HEK293 (cell line): ENCODE measurements around the gene PRR3.

ENCODE experiments used
- CTCF ChIA-PET: fragments of 350-600 bp; formaldehyde crosslinking; extraction: SDS; loops from one replicate; lab custom pipeline; 2021; ENCODE audit warnings: antibody characterized with exemption; lab: Yijun Ruan, JAX
- POLR2A ChIA-PET: fragments of 300-600 bp; formaldehyde crosslinking; extraction: SDS; loops from one replicate; lab custom pipeline; 2020; ENCODE audit warnings: antibody characterized with exemption, inconsistent platforms; lab: Yijun Ruan, JAX
- H3K27ac ChIP-seq: fragments of 200-500 bp; sonication (Bioruptor generic); 2 replicates; pipeline ENCODE4 v1.5.1; 2014; ENCODE audit warnings: low read depth, low read length, control low read depth, inconsistent platforms; ENCODE audit errors: extremely low read depth
- H3K36me3 ChIP-seq, 2 experiments: fragments of 200-500 bp in 1 of 2; sonication (Bioruptor generic) in 1 of 2; 1 replicate in 1 of 2; 2 replicates in 1 of 2; pipeline ENCODE4 v1.5.1; 2014 to 2017; ENCODE audit warnings: inconsistent platforms in 2 of 2, low read length in 2 of 2; ENCODE audit not compliant: control insufficient read depth in 2 of 2, insufficient read depth in 1 of 2
- H3K4me1 ChIP-seq: fragments of 200-500 bp; sonication (Bioruptor generic); 2 replicates; pipeline ENCODE4 v1.5.1; 2014; ENCODE audit warnings: mild to moderate bottlenecking, low read length, inconsistent platforms; ENCODE audit not compliant: control insufficient read depth, insufficient read depth
- H3K4me3 ChIP-seq: 2 replicates; pipeline ENCODE4 v1.5.1; 2011; ENCODE audit warnings: low read depth, mild to moderate bottlenecking, control low read depth, low read length, moderate library complexity
- H3K9me3 ChIP-seq: fragments of 200-500 bp; sonication (Bioruptor generic); 2 replicates; pipeline ENCODE4 v1.5.1; 2014; ENCODE audit warnings: low read depth, low read length, inconsistent platforms; ENCODE audit not compliant: control insufficient read depth, insufficient read depth
- AEBP2 ChIP-seq: fragments of 450-650 bp; formaldehyde crosslinking; IDR thresholded peaks from 2 replicates; pipeline ENCODE4 v1.5.1; 2016; ENCODE audit warnings: missing biosample characterization, missing genetic modification characterization, borderline replicate concordance
- CTCF ChIP-seq: fragments of 450-650 bp; formaldehyde crosslinking; IDR thresholded peaks from 2 replicates; pipeline ENCODE4 v1.5.1; 2016; ENCODE audit warnings: missing biosample characterization, missing genetic modification characterization
- GLI4 ChIP-seq: fragments of 450-650 bp; formaldehyde crosslinking; IDR thresholded peaks from 2 replicates; pipeline ENCODE4 v1.5.1; 2016; ENCODE audit warnings: missing biosample characterization, missing genetic modification characterization
- OVOL3 ChIP-seq: fragments of 450-650 bp; formaldehyde crosslinking; IDR thresholded peaks from 2 replicates; pipeline ENCODE4 v1.5.1; 2016; ENCODE audit warnings: missing biosample characterization, missing genetic modification characterization
- WT1 ChIP-seq: fragments of 450-650 bp; formaldehyde crosslinking; IDR thresholded peaks from 2 replicates; pipeline ENCODE4 v1.5.1; 2016; ENCODE audit warnings: missing biosample characterization, missing genetic modification characterization
- ZNF121 ChIP-seq: fragments of 450-650 bp; formaldehyde crosslinking; IDR thresholded peaks from 2 replicates; pipeline ENCODE4 v1.5.1; 2016; ENCODE audit warnings: missing biosample characterization, missing genetic modification characterization
- ZNF211 ChIP-seq: fragments of 450-650 bp; formaldehyde crosslinking; IDR thresholded peaks from 2 replicates; pipeline ENCODE4 v1.5.1; 2016; ENCODE audit warnings: low read depth, missing biosample characterization, missing genetic modification characterization
- ZNF221 ChIP-seq: fragments of 450-650 bp; formaldehyde crosslinking; IDR thresholded peaks from 2 replicates; pipeline ENCODE4 v1.5.1; 2017; ENCODE audit warnings: missing biosample characterization, missing genetic modification characterization, borderline replicate concordance
- ZNF302 ChIP-seq: fragments of 450-650 bp; formaldehyde crosslinking; IDR thresholded peaks from 2 replicates; pipeline ENCODE4 v1.5.1; 2016; ENCODE audit warnings: missing biosample characterization, missing genetic modification characterization, low read depth
- ZNF416 ChIP-seq: fragments of 450-650 bp; formaldehyde crosslinking; IDR thresholded peaks from 2 replicates; pipeline ENCODE4 v1.5.1; 2016; ENCODE audit warnings: missing biosample characterization, missing genetic modification characterization
- ZNF501 ChIP-seq: fragments of 450-650 bp; formaldehyde crosslinking; IDR thresholded peaks from 2 replicates; pipeline ENCODE4 v1.5.1; 2016; ENCODE audit warnings: missing biosample characterization, missing genetic modification characterization
- ZNF510 ChIP-seq: fragments of 450-650 bp; formaldehyde crosslinking; IDR thresholded peaks from 2 replicates; pipeline ENCODE4 v1.5.1; 2018; ENCODE audit warnings: mild to moderate bottlenecking, missing genetic modification characterization, missing biosample characterization; ENCODE audit not compliant: insufficient replicate concordance
- ZNF610 ChIP-seq: fragments of 450-650 bp; formaldehyde crosslinking; IDR thresholded peaks from 2 replicates; pipeline ENCODE4 v1.5.1; 2016; ENCODE audit warnings: missing biosample characterization, missing genetic modification characterization, borderline replicate concordance
- ZNF670 ChIP-seq: fragments of 450-650 bp; formaldehyde crosslinking; IDR thresholded peaks from 2 replicates; pipeline ENCODE4 v1.5.1; 2016; ENCODE audit warnings: missing biosample characterization, missing genetic modification characterization, low read depth
- ZNF701 ChIP-seq: fragments of 450-650 bp; formaldehyde crosslinking; IDR thresholded peaks from 2 replicates; pipeline ENCODE4 v1.5.1; 2016; ENCODE audit warnings: missing biosample characterization, missing genetic modification characterization
- ZSCAN23 ChIP-seq: fragments of 450-650 bp; formaldehyde crosslinking; IDR thresholded peaks from 2 replicates; pipeline ENCODE4 v1.5.1; 2016; ENCODE audit warnings: missing biosample characterization, missing genetic modification characterization
- TF ChIP-seq, protein P1 (sequence below): fragments of 450-650 bp; formaldehyde crosslinking; IDR thresholded peaks from 2 replicates; pipeline ENCODE4 v1.5.1; 2016; ENCODE audit warnings: missing biosample characterization, missing genetic modification characterization
- TF ChIP-seq, protein P2 (sequence below): fragments of 450-650 bp; formaldehyde crosslinking; IDR thresholded peaks from 2 replicates; pipeline ENCODE4 v1.5.1; 2017; ENCODE audit warnings: missing biosample characterization, mild to moderate bottlenecking, missing genetic modification characterization, moderate library complexity

Gene PRR3

DNA sequence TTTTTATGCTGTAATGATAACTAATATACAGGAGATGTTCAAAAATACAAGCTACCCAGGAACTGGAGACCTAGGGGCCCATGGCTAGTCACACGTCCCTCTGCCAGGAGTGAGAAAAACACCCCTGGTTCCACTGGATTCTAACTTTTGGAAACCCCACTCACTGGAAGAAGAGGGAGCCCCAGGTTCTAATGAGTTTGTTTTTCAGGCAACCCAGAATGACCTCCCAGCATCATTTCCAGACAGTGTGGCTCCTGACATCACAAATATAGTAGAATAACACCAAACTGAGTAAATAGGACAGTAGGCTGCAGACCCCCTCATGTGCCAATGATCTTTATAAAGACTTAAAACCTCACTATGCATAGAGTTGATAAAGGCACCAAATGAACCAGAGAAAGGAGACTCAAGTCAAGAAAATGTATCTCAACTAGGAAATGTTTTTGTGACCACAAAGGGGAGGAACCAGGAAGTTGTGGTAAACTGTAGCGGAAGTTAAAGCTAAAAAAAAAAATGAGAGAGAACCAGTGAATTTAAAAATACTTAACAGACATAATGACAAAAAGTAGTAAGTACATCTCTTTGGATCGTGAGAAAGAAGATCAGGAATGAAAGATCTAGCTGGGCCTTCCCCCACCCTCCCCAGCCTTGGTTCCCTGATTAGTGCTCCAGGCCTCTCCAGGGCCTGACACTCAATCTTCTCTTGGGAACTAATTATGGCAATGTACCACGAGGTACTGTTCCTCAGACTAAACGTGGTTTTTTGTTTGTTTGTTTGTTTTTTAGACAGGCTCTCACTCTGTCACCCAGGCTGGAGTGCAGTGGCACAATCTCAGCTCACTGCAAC is 48.0 kb upstream of the PRR3 start (continued):
- TF ChIP-seq, protein P1, sequence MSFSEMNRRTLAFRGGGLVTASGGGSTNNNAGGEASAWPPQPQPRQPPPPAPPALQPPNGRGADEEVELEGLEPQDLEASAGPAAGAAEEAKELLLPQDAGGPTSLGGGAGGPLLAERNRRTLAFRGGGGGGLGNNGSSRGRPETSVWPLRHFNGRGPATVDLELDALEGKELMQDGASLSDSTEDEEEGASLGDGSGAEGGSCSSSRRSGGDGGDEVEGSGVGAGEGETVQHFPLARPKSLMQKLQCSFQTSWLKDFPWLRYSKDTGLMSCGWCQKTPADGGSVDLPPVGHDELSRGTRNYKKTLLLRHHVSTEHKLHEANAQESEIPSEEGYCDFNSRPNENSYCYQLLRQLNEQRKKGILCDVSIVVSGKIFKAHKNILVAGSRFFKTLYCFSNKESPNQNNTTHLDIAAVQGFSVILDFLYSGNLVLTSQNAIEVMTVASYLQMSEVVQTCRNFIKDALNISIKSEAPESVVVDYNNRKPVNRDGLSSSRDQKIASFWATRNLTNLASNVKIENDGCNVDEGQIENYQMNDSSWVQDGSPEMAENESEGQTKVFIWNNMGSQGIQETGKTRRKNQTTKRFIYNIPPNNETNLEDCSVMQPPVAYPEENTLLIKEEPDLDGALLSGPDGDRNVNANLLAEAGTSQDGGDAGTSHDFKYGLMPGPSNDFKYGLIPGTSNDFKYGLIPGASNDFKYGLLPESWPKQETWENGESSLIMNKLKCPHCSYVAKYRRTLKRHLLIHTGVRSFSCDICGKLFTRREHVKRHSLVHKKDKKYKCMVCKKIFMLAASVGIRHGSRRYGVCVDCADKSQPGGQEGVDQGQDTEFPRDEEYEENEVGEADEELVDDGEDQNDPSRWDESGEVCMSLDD (tag by site-specific recombination): no peak
- TF ChIP-seq ZNF670: no peak

- TF ChIP-seq ZNF211 (tag by site-specific recombination) (no peak), ZNF121 (tag by site-specific recombination) (0 out of 2 replicates have a peak, but pooled peaks have one; percentile 34), CTCF (tag by site-specific recombination) (no peak)
- TF ChIP-seq, protein P2, sequence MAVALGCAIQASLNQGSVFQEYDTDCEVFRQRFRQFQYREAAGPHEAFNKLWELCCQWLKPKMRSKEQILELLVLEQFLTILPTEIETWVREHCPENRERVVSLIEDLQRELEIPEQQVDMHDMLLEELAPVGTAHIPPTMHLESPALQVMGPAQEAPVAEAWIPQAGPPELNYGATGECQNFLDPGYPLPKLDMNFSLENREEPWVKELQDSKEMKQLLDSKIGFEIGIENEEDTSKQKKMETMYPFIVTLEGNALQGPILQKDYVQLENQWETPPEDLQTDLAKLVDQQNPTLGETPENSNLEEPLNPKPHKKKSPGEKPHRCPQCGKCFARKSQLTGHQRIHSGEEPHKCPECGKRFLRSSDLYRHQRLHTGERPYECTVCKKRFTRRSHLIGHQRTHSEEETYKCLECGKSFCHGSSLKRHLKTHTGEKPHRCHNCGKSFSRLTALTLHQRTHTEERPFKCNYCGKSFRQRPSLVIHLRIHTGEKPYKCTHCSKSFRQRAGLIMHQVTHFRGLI: peak; percentile 61
- Histone ChIP-seq H3K27ac (no peak overlapping the region), H3K9me3 (no peaks in the 10 kb centered on the region), H3K36me3 (no peaks in the 10 kb centered on the region), H3K4me1 (no peaks in the 10 kb centered on the region), H3K4me3 (no peak overlapping the region)
- CTCF ChIA-PET: interaction anchor here (0.5 to 3.5 kb wide), 10 partner anchors 17 to 577 kb away, joined by 3 to 33 read pairs (median 6); no protein-coding TSS in a partner anchor
- POLR2A ChIA-PET: no interaction called here
Measured at GRCh38 chr6:30510419-30511168, 46.5 kb upstream of the PRR3 start.

GRCh38 chr6:30511169-30511546 is 45.9 kb upstream of the PRR3 start:
- ChIA-PET CTCF (interaction anchor here (0.6 to 3.5 kb wide), 8 partner anchors 17 to 576 kb away, joined by 3 to 33 read pairs (median 5); no protein-coding TSS in a partner anchor), POLR2A (no interaction called here)
- Histone ChIP-seq H3K4me1 (no peaks in the 10 kb centered on the region), H3K36me3 (no peaks in the 10 kb centered on the region), H3K9me3 (no peaks in the 10 kb centered on the region), H3K27ac (no peak overlapping the region), H3K4me3 (no peak overlapping the region)
- TF ChIP-seq ZNF701 (tag by site-specific recombination) (no peak), ZNF416 (tag by site-specific recombination) (no peak), WT1 (no peak), ZNF610 (no peak), ZNF510 (tag by site-specific recombination) (no peak), ZNF501 (no peak), ZNF221 (tag by site-specific recombination) (no peak), OVOL3 (no peak), ZNF302 (tag by site-specific recombination) (no peak), AEBP2 (tag by site-specific recombination) (no peak), ZSCAN23 (tag by site-specific recombination) (no peak), GLI4 (tag by site-specific recombination) (no peak)
